Measurements from ENCODE around the gene DPCD.
"Not testable (repeated sequence)": the region's sequence is repeated elsewhere in the genome, so short reads cannot be mapped to it uniquely, and the experiment has no call there.

The DPCD gene

DNA sequence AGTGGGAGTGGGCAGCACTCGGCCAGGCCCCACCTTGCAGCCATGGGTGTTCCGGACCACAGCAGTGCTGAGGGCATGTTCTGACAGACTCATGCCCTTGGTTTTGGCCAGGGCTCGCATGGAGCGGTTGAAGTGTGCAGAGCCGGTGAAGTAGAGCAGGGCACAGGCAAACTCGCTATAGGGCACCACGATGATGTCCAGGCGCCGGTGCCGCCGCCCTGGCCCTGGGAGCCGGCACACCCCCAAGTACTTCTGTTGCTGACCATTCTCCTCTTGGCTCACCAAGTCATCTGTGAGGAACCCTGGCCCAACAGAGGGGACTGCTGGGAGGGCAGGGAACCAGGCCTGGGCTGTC is 8.6 kb upstream of the DPCD start:
- FAIRE-seq (no peak), DNase-seq (ENCODE audit: insufficient read length, low spot score) (no peak)
- no peak for TF ChIP-seq TAF1 (IDR thresholded peaks at IDR 0.05; ENCODE audit: low read depth, low read length)
- no peak for TF ChIP-seq POLR2A (IDR thresholded peaks at IDR 0.05; ENCODE audit: low read depth, low read length)
- TF ChIP-seq POU2F2 (IDR thresholded peaks at IDR 0.05; ENCODE audit: low read depth, low read length) = no peak
- TF ChIP-seq SPI1 (IDR thresholded peaks at IDR 0.05; ENCODE audit: low read depth, low read length) = no peak
- TF ChIP-seq PAX5 (IDR thresholded peaks at IDR 0.05; ENCODE audit: insufficient read depth, low read length, severe bottlenecking) = no peak
- TF ChIP-seq POLR2AphosphoS5 (IDR thresholded peaks at IDR 0.05; ENCODE audit: low read depth, low read length) = no peak

DNA sequence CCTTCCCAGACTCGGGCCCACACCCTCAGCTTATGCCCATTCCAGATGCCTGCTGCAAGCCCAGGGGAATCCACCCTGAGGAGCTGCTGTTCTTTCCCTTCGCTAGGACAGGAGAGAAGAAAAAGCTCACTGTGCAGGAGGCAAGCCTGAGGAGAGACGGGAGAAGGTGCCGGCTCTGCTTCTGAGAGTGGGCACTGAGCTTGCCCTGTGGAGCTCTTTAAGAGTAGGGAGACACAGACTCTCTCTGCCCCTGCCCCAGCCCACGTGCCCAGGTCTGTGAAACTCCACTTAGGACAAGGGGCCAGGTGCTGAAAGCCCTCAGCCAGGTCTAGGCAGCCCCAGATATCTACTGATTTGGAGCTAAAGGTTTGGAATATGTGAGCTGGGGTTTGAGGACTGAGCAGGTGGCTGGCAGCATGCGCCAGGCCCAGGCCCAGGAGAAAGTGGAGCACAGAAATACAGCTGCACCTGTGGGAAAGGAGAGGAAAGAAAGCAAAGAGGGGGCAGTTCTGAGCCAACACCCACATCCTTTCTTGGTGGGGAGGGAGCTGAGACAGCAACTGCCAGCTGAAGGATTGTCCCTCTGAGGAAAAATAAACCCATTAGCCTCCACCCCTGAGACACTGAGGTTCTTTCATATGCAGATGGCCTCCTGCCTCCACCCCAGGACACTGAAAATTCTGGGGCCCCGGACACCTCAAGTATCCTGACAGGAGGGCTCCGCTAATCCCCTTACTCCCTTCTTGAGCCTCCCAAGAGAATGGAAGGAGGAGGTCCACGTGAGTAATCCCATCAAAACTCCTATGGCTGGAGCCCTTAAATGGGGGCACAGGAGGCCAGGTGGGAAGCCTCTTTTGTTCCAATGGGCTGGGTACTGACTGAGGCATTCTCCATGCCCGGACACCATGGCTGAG is 7.4 kb upstream of the DPCD start:
- DNase-seq (ENCODE audit: insufficient read length, low spot score) = no peak
- no peak for FAIRE-seq
- no peak for TF ChIP-seq PAX5 (IDR thresholded peaks at IDR 0.05; ENCODE audit: insufficient read depth, low read length, severe bottlenecking)
- no peak for TF ChIP-seq SPI1 (IDR thresholded peaks at IDR 0.05; ENCODE audit: low read depth, low read length)
- no peak for TF ChIP-seq POU2F2 (IDR thresholded peaks at IDR 0.05; ENCODE audit: low read depth, low read length)
- TF ChIP-seq POLR2AphosphoS5 (IDR thresholded peaks at IDR 0.05; ENCODE audit: low read depth, low read length) = no peak
- no peak for TF ChIP-seq TAF1 (IDR thresholded peaks at IDR 0.05; ENCODE audit: low read depth, low read length)

GRCh38 chr10:101585841-101586240 is 2.3 kb upstream of the DPCD start:
- TF ChIP-seq POLR2A (IDR thresholded peaks at IDR 0.05; ENCODE audit: low read depth, low read length) = no peak
- no peak for TF ChIP-seq POLR2AphosphoS5 (IDR thresholded peaks at IDR 0.05; ENCODE audit: low read depth, low read length)
- no peak for TF ChIP-seq TAF1 (IDR thresholded peaks at IDR 0.05; ENCODE audit: low read depth, low read length)
- TF ChIP-seq PAX5 (IDR thresholded peaks at IDR 0.05; ENCODE audit: insufficient read depth, low read length, severe bottlenecking) = no peak
- TF ChIP-seq SPI1 (IDR thresholded peaks at IDR 0.05; ENCODE audit: low read depth, low read length) = no peak
- no peak for TF ChIP-seq POU2F2 (IDR thresholded peaks at IDR 0.05; ENCODE audit: low read depth, low read length)
- DNase-seq (ENCODE audit: insufficient read length, low spot score) (no peak), FAIRE-seq (no peak)

- FAIRE-seq (no peak), DNase-seq (ENCODE audit: insufficient read length, low spot score) (no peak)
- TF ChIP-seq TAF1 (IDR thresholded peaks at IDR 0.05; ENCODE audit: low read depth, low read length) (no peak), PAX5 (IDR thresholded peaks at IDR 0.05; ENCODE audit: insufficient read depth, low read length, severe bottlenecking) (no peak), SPI1 (IDR thresholded peaks at IDR 0.05; ENCODE audit: low read depth, low read length) (no peak), POLR2AphosphoS5 (IDR thresholded peaks at IDR 0.05; ENCODE audit: low read depth, low read length) (no peak), POLR2A (IDR thresholded peaks at IDR 0.05; ENCODE audit: low read depth, low read length) (no peak)
These were observed 758 bp downstream of the DPCD start for GRCh38 chr10:101588879-101589278.

DNA sequence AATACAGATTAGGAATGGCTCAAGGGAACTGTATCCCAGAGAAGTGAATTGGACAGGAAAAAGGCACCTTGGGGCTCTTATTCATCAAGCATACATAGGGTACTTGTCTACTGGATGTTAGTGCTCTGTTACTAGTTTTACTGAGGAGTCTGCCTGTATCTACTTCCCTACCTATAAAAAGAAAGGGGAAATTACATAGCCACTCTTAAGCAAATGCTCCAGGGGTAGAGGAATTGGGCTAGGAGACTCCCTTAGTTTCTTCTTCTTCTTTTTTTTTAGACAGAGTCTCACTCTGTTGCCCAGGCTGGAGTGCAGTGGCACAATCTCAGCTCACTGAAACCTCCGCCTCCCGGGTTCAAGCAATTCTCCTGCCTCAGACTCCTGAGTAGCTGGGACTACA is 5.2 kb downstream of the DPCD start:
- not testable (repeated sequence) for FAIRE-seq; DNase-seq (ENCODE audit: insufficient read length, low spot score)

DNA sequence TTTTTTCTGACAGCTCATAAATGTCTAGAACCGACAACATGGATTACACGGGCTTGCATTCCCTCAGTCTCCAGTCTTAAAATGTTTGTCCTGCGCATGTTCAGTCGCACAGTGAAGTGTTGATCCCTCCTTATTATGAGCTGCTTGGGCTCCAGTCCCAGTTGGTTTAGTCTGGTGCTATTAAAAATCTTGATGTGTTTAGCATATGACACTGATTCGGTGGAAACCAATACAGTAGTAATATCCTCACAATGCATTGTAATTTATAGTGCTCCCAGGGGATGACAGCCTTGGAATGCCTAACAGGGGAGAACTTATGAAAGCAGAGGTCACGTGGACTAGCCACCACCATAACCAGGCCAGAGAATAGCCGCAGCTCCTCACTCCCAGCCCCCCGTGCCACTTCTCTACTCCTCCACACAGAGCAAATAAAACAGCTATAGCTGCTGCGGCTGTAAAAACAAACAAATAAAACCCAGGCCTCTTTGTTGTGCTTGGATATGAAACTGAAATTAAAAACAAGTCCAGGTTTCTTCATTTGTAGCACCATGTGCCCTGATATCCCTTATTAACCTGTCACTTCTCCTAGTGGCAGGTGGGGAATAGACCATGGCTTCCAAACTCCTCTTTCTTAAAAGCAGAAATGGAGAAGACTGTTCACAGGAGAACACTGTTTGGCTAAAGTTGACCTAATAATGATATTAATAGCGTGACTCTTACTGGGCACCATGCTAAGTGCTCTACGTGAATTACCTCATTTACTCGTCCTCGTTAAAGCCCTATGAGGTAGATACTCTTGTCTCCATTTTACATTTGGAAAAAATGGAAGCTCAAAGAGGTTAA is 7.7 kb downstream of the DPCD start:
- no peak for FAIRE-seq
- no peak for DNase-seq (ENCODE audit: insufficient read length, low spot score)
- TF ChIP-seq POLR2AphosphoS5 (IDR thresholded peaks at IDR 0.05; ENCODE audit: low read depth, low read length) = no peak
- no peak for TF ChIP-seq TAF1 (IDR thresholded peaks at IDR 0.05; ENCODE audit: low read depth, low read length)
- TF ChIP-seq POU2F2 (IDR thresholded peaks at IDR 0.05; ENCODE audit: low read depth, low read length) = no peak
- no peak for TF ChIP-seq POLR2A (IDR thresholded peaks at IDR 0.05; ENCODE audit: low read depth, low read length)
- no peak for TF ChIP-seq SPI1 (IDR thresholded peaks at IDR 0.05; ENCODE audit: low read depth, low read length)
- no peak for TF ChIP-seq PAX5 (IDR thresholded peaks at IDR 0.05; ENCODE audit: insufficient read depth, low read length, severe bottlenecking)

DNA sequence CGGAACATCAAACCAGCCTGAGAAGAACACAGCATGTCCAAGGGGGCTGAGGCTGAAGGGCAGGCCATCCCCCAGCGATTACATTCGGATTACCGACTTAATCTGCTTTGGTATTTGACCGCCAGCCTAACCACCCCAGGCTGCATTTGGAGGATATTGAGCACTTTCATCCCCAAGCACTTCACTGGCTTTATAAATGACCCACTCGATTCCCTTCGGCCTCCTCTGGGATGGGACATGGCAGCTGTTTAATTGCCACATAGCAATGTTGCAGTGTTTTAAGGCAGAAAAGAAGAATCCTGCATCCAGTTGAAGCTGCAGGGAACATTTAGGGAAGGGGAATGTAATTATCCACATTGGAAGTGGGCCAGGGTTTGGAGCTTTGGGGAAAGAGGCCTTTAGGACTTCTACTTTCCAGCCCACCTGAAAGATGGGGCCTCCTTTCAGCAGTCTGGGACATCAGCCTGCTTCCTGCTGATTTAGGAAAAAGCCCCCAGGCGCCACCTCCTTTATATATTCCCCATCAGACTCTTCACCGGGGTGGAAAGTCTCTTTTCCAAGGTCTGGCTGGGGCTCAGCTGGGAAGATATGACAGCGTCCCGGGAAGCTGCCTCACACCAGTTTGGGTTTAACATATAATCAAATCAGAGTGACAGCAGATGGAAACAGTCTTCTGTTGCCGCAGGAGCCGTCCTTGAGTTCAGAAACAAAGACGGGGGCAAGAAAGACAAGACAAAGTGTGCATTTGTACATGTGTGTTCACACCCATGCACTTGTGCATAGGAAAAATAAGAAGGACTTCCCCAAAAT is 9.2 kb downstream of the DPCD start:
- no peak for TF ChIP-seq PAX5 (IDR thresholded peaks at IDR 0.05; ENCODE audit: insufficient read depth, low read length, severe bottlenecking)
- no peak for TF ChIP-seq POLR2A (IDR thresholded peaks at IDR 0.05; ENCODE audit: low read depth, low read length)
- no peak for TF ChIP-seq SPI1 (IDR thresholded peaks at IDR 0.05; ENCODE audit: low read depth, low read length)
- TF ChIP-seq POLR2AphosphoS5 (IDR thresholded peaks at IDR 0.05; ENCODE audit: low read depth, low read length) = no peak
- TF ChIP-seq POU2F2 (IDR thresholded peaks at IDR 0.05; ENCODE audit: low read depth, low read length) = no peak
- no peak for TF ChIP-seq TAF1 (IDR thresholded peaks at IDR 0.05; ENCODE audit: low read depth, low read length)
- no peak for FAIRE-seq
- no peak for DNase-seq (ENCODE audit: insufficient read length, low spot score)

DNA sequence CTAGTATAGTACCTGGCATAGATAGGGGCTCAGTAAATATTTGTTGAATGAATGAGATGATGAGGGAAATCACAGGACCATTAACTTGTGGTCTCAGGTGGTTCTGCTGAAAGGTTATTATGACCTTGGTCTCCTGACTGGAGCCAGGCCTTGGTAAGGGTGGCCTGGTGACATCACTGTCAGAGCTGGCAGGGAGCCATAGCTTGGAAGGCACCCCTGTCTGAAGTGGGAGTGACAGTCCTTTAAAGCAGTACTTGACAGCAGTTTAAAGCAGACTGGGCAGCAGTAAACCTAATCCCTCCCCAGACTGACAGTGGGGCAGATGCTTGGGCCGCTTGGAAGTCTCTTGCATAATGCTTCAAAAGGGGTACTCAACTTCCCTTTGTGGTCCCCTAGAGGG is 13.4 kb downstream of the DPCD start:
- TF ChIP-seq TAF1 (IDR thresholded peaks at IDR 0.05; ENCODE audit: low read depth, low read length) (no peak), SPI1 (IDR thresholded peaks at IDR 0.05; ENCODE audit: low read depth, low read length) (no peak), PAX5 (IDR thresholded peaks at IDR 0.05; ENCODE audit: insufficient read depth, low read length, severe bottlenecking) (no peak), POLR2A (IDR thresholded peaks at IDR 0.05; ENCODE audit: low read depth, low read length) (no peak)
- DNase-seq (ENCODE audit: insufficient read length, low spot score) = no peak

GRCh38 chr10:101602761-101603398 is 14.8 kb downstream of the DPCD start:
- FAIRE-seq (peak; percentile 97), DNase-seq (ENCODE audit: insufficient read length, low spot score) (peak; percentile 77)
- TF ChIP-seq POLR2AphosphoS5 (IDR thresholded peaks at IDR 0.05; ENCODE audit: low read depth, low read length) (no peak), TAF1 (IDR thresholded peaks at IDR 0.05; ENCODE audit: low read depth, low read length) (no peak), PAX5 (IDR thresholded peaks at IDR 0.05; ENCODE audit: insufficient read depth, low read length, severe bottlenecking) (no peak), POU2F2 (IDR thresholded peaks at IDR 0.05; ENCODE audit: low read depth, low read length) (no peak)

More for the DNA sequence above, 13.4 kb downstream of the DPCD start:
- FAIRE-seq = no peak

Measured in GM12891 (cell line).